Activated CD4-positive, alpha-beta memory T cell treated with anti-CD3 and anti-CD28 coated beads for 36 hours (primary cell): ENCODE data around the gene UCHL5. TPM values are rescaled to one million over a fixed set of nuclear protein-coding genes. Genes with fewer than 3 reads are reported as not detected.
"Not testable (repeated sequence)": the region's sequence is repeated elsewhere in the genome, so short reads cannot be mapped to it uniquely, and the experiment has no call there.

Experiments used
- CTCF ChIA-PET: fragments of 350-600 bp; sonication (Branson Sonifier 250); formaldehyde crosslinking; loops from one replicate; lab custom pipeline; 2021; ENCODE audit warnings: antibody characterized with exemption, inconsistent platforms; lab: Charles Lee
- POLR2A ChIA-PET: fragments of 350-600 bp; sonication (Branson Sonifier 250); formaldehyde crosslinking; loops from one replicate; lab custom pipeline; 2021; ENCODE audit warnings: antibody characterized with exemption; lab: Charles Lee
- DNase-seq: peaks from one replicate; pipeline ENCODE4 v3.0.0-alpha.2; 2020
- H3K27ac Mint-ChIP-seq: one replicate; pipeline ENCODE4 v1.8.0; 2021; ENCODE audit warnings: mixed read lengths
- H3K27me3 Mint-ChIP-seq: one replicate; pipeline ENCODE4 v1.8.0; 2021; ENCODE audit warnings: mixed read lengths
- H3K36me3 Mint-ChIP-seq: one replicate; pipeline ENCODE4 v1.8.0; 2021; ENCODE audit warnings: mixed read lengths
- H3K4me1 Mint-ChIP-seq: one replicate; pipeline ENCODE4 v1.8.0; 2021; ENCODE audit warnings: low read depth, mixed read lengths
- H3K4me3 Mint-ChIP-seq: one replicate; pipeline ENCODE4 v1.8.0; 2021; ENCODE audit warnings: mild to moderate bottlenecking, mixed read lengths
- H3K9me3 Mint-ChIP-seq: one replicate; pipeline ENCODE4 v1.8.0; 2021; ENCODE audit warnings: mixed read lengths
- intact Hi-C: fragments of 100-400 bp; cut with micrococcal nuclease; formaldehyde crosslinking; loops from one replicate; pipeline ENCODE4 v1.15.1; 2023
- total RNA-seq, 2 experiments: library from RNA; stranded (reverse); gene quantifications; one replicate each; pipeline ENCODE4 v1.2.3, GENCODE V29; 2021

Gene UCHL5
- total RNA-seq, 2 experiments from 2014 or later: 72.1 to 77.5 TPM

GRCh38 chr1:193060938-193061337 is 1.8 kb upstream of the UCHL5 start:
- H3K36me3 Mint-ChIP-seq: peaks cover 29% of the 10 kb centered on the region
- H3K27ac Mint-ChIP-seq: peak overlapping the region; percentile 72
- peak; percentile 24 for DNase-seq
- H3K9me3 Mint-ChIP-seq: no peaks in the 10 kb centered on the region
- ChIA-PET CTCF (interaction anchor here (0.8 kb wide), 1 partner anchor 61 kb away, joined by 3 read pairs; no protein-coding TSS in a partner anchor), POLR2A (no interaction called here)
- peak overlapping the region; percentile 92 for H3K4me3 Mint-ChIP-seq
- peaks cover 63% of the 10 kb centered on the region for H3K4me1 Mint-ChIP-seq
- peaks cover 1% of the 10 kb centered on the region for H3K27me3 Mint-ChIP-seq
- intact Hi-C loops: no loop called here

- Mint-ChIP-seq H3K36me3 (peaks cover 29% of the 10 kb centered on the region), H3K27me3 (peaks cover 1% of the 10 kb centered on the region), H3K4me1 (peaks cover 58% of the 10 kb centered on the region), H3K9me3 (no peaks in the 10 kb centered on the region), H3K4me3 (peak overlapping the region; percentile 92), H3K27ac (peak overlapping the region; percentile 72)
- DNase-seq: no peak
- ChIA-PET CTCF (interaction anchor here (0.8 kb wide), 1 partner anchor 61 kb away, joined by 3 read pairs; no protein-coding TSS in a partner anchor), POLR2A (no interaction called here)
- intact Hi-C loops: no loop called here
Measured at GRCh38 chr1:193060406-193060805, 1.2 kb upstream of the UCHL5 start.

- peak overlapping the region; percentile 92 for H3K4me3 Mint-ChIP-seq
- CTCF ChIA-PET: interaction anchor here (0.8 kb wide), 1 partner anchor 61 kb away, joined by 3 read pairs; no protein-coding TSS in a partner anchor
- POLR2A ChIA-PET: no interaction called here
- peaks cover 29% of the 10 kb centered on the region for H3K36me3 Mint-ChIP-seq
- peaks cover 1% of the 10 kb centered on the region for H3K27me3 Mint-ChIP-seq
- intact Hi-C loops: no loop called here
- no peak for DNase-seq
- H3K4me1 Mint-ChIP-seq: peaks cover 55% of the 10 kb centered on the region
- H3K27ac Mint-ChIP-seq: peak overlapping the region; percentile 98
- no peaks in the 10 kb centered on the region for H3K9me3 Mint-ChIP-seq
Measured at GRCh38 chr1:193060115-193060403, 899 bp upstream of the UCHL5 start.

- peak; percentile 86 for DNase-seq
- no peaks in the 10 kb centered on the region for H3K9me3 Mint-ChIP-seq
- peaks cover 29% of the 10 kb centered on the region for H3K36me3 Mint-ChIP-seq
- peaks cover 1% of the 10 kb centered on the region for H3K27me3 Mint-ChIP-seq
- peak overlapping the region; percentile 92 for H3K4me3 Mint-ChIP-seq
- intact Hi-C loops: loop anchor here (1.0 to 5.0 kb wide), 10 partner anchors 47 to 1230 kb away; partner anchors contain the start of genes CDC73, GLRX2, RGS1 and RGS2
- H3K4me1 Mint-ChIP-seq: peaks cover 55% of the 10 kb centered on the region
- H3K27ac Mint-ChIP-seq: peak overlapping the region; percentile 98
- POLR2A ChIA-PET: interaction anchor here (0.6 to 2.5 kb wide), 14 partner anchors 13 to 542 kb away, joined by 3 to 25 read pairs (median 4); partner anchors contain the start of genes CDC73, GLRX2 and RGS2
- CTCF ChIA-PET: interaction anchor here (0.7 to 2.9 kb wide), 15 partner anchors 11 to 585 kb away, joined by 3 to 25 read pairs (median 4); partner anchors contain the start of gene CDC73
Measured at GRCh38 chr1:193058529-193059281, 455 bp downstream of the UCHL5 start.

- H3K27ac Mint-ChIP-seq: no peak overlapping the region
- intact Hi-C loops: no loop called here
- H3K4me3 Mint-ChIP-seq: no peak overlapping the region
- POLR2A ChIA-PET: no interaction called here
- CTCF ChIA-PET: interaction anchor here (0.6 kb wide), 1 partner anchor 250 kb away, joined by 3 read pairs; no protein-coding TSS in a partner anchor
- H3K9me3 Mint-ChIP-seq: no peaks in the 10 kb centered on the region
- DNase-seq: no peak
- H3K4me1 Mint-ChIP-seq: peaks cover 35% of the 10 kb centered on the region
- H3K27me3 Mint-ChIP-seq: peaks cover 1% of the 10 kb centered on the region
- H3K36me3 Mint-ChIP-seq: peaks cover 27% of the 10 kb centered on the region
Measured at GRCh38 chr1:193054169-193054675, 4.9 kb downstream of the UCHL5 start.

GRCh38 chr1:193048913-193049312 is 10.2 kb downstream of the UCHL5 start:
- H3K4me3 Mint-ChIP-seq, H3K27me3 Mint-ChIP-seq, H3K4me1 Mint-ChIP-seq, CTCF ChIA-PET, intact Hi-C loops, H3K27ac Mint-ChIP-seq, H3K9me3 Mint-ChIP-seq, DNase-seq: not testable (repeated sequence)
- POLR2A ChIA-PET: interaction anchor here (0.6 kb wide), 1 partner anchor 149 kb away, joined by 5 read pairs; no protein-coding TSS in a partner anchor
- H3K36me3 Mint-ChIP-seq: peaks cover 20% of the 10 kb centered on the region

- peaks cover 11% of the 10 kb centered on the region for H3K4me1 Mint-ChIP-seq
- H3K4me3 Mint-ChIP-seq: no peak overlapping the region
- no peak overlapping the region for H3K27ac Mint-ChIP-seq
- intact Hi-C loops: no loop called here
- H3K27me3 Mint-ChIP-seq: no peaks in the 10 kb centered on the region
- DNase-seq: no peak
- POLR2A ChIA-PET: interaction anchor here (1.3 kb wide), 1 partner anchor 16 kb away, joined by 6 read pairs; the partner anchor contains the start of gene UCHL5
- H3K9me3 Mint-ChIP-seq: no peaks in the 10 kb centered on the region
- CTCF ChIA-PET: no interaction called here
- peaks cover 27% of the 10 kb centered on the region for H3K36me3 Mint-ChIP-seq
Measured at GRCh38 chr1:193042766-193043691, 16.1 kb downstream of the UCHL5 start.

- POLR2A ChIA-PET: no interaction called here
- intact Hi-C loops: no loop called here
- DNase-seq: no peak
- Mint-ChIP-seq H3K27ac (no peak overlapping the region), H3K9me3 (no peaks in the 10 kb centered on the region), H3K4me1 (peaks cover 26% of the 10 kb centered on the region), H3K27me3 (no peaks in the 10 kb centered on the region), H3K4me3 (no peak overlapping the region), H3K36me3 (peaks cover 28% of the 10 kb centered on the region)
- CTCF ChIA-PET: no interaction called here
Measured at GRCh38 chr1:193040011-193040410, 19.1 kb downstream of the UCHL5 start.

- intact Hi-C loops: no loop called here
- no peak overlapping the region for H3K4me3 Mint-ChIP-seq
- H3K9me3 Mint-ChIP-seq: no peaks in the 10 kb centered on the region
- H3K4me1 Mint-ChIP-seq: peaks cover 23% of the 10 kb centered on the region
- ChIA-PET POLR2A (no interaction called here), CTCF (interaction anchor here (0.6 kb wide), 1 partner anchor 561 kb away, joined by 3 read pairs; no protein-coding TSS in a partner anchor)
- no peak overlapping the region for H3K27ac Mint-ChIP-seq
- DNase-seq: no peak
- H3K36me3 Mint-ChIP-seq: peaks cover 20% of the 10 kb centered on the region
- H3K27me3 Mint-ChIP-seq: no peaks in the 10 kb centered on the region
Measured at GRCh38 chr1:193036337-193037047, 22.7 kb downstream of the UCHL5 start.

- H3K9me3 Mint-ChIP-seq: no peaks in the 10 kb centered on the region
- intact Hi-C loops: no loop called here
- DNase-seq: no peak
- H3K27me3 Mint-ChIP-seq: no peaks in the 10 kb centered on the region
- peaks cover 11% of the 10 kb centered on the region for H3K36me3 Mint-ChIP-seq
- ChIA-PET CTCF (interaction anchor here (0.6 kb wide), 1 partner anchor 191 kb away, joined by 3 read pairs; no protein-coding TSS in a partner anchor), POLR2A (no interaction called here)
- no peak overlapping the region for H3K27ac Mint-ChIP-seq
- H3K4me3 Mint-ChIP-seq: no peak overlapping the region
- H3K4me1 Mint-ChIP-seq: peaks cover 23% of the 10 kb centered on the region
Measured at GRCh38 chr1:193033610-193034009, 25.6 kb downstream of the UCHL5 start.
